Measurements from ENCODE around the gene KLHDC8B.

GRCh38 chr3:49158792-49159191 is 12.6 kb upstream of the KLHDC8B start:
- TF ChIP-seq POLR2A (IDR thresholded peaks at IDR 0.05) (no peak), CTCF (IDR thresholded peaks at IDR 0.05) (no peak)

Measured in heart left ventricle (tissue), 13 donors.